Upper lobe of right lung (tissue), 1 donor: ENCODE results near the gene KCNQ5. TPM values are rescaled to one million over a fixed set of nuclear protein-coding genes. Genes with fewer than 3 reads are reported as not detected.

Experiments
- ATAC-seq: fragments of 200-7000 bp; cut with Tn5 transposase; one replicate; pipeline ENCODE4 v1.9.1; 2020; ENCODE audit warnings: mild to moderate bottlenecking, moderate library complexity
- DNase-seq: peaks from one replicate; pipeline ENCODE4 v3.0.0-alpha.2; 2020
- H3K27ac ChIP-seq: fragments of 200-600 bp; one replicate; pipeline ENCODE4 v1.8.0; 2022
- H3K27me3 ChIP-seq: fragments of 200-600 bp; one replicate; pipeline ENCODE4 v1.8.0; 2022; ENCODE audit warnings: mild to moderate bottlenecking
- H3K36me3 ChIP-seq: fragments of 200-600 bp; one replicate; pipeline ENCODE4 v1.8.0; 2022
- H3K4me1 ChIP-seq: fragments of 200-600 bp; one replicate; pipeline ENCODE4 v1.8.0; 2022
- H3K4me3 ChIP-seq: fragments of 200-600 bp; one replicate; pipeline ENCODE4 v1.8.0; 2022; ENCODE audit warnings: mild to moderate bottlenecking
- H3K9me3 ChIP-seq: fragments of 200-600 bp; one replicate; pipeline ENCODE4 v1.8.0; 2022
- intact Hi-C: fragments of 100-400 bp; cut with DNase I; formaldehyde crosslinking; loops from one replicate; pipeline ENCODE4 v1.11.0; 2022
- total RNA-seq: library from RNA; stranded (reverse); fragmentation: NEBNext Ultra II Directional; extraction: Animal tissue kit (Norgen Biotek cat#: 25700); gene quantifications from one replicate; pipeline ENCODE4 v1.2.1, GENCODE V29; 2021
- TF ChIP-seq, protein P1 (sequence below): fragments of 200-600 bp; IDR thresholded peaks from one replicate; pipeline ENCODE4 v1.8.0; 2022; ENCODE audit warnings: antibody characterized with exemption
- donor health status: DM: no; HTN: yes; CAD: no; lungs with severe emphysema.

The KCNQ5 gene
- total RNA-seq, 1 donor from 2014 or later = 1.3 TPM

- no peak overlapping the region for H3K27ac ChIP-seq
- DNase-seq (no peak), ATAC-seq (no peak)
- TF ChIP-seq, protein P1, sequence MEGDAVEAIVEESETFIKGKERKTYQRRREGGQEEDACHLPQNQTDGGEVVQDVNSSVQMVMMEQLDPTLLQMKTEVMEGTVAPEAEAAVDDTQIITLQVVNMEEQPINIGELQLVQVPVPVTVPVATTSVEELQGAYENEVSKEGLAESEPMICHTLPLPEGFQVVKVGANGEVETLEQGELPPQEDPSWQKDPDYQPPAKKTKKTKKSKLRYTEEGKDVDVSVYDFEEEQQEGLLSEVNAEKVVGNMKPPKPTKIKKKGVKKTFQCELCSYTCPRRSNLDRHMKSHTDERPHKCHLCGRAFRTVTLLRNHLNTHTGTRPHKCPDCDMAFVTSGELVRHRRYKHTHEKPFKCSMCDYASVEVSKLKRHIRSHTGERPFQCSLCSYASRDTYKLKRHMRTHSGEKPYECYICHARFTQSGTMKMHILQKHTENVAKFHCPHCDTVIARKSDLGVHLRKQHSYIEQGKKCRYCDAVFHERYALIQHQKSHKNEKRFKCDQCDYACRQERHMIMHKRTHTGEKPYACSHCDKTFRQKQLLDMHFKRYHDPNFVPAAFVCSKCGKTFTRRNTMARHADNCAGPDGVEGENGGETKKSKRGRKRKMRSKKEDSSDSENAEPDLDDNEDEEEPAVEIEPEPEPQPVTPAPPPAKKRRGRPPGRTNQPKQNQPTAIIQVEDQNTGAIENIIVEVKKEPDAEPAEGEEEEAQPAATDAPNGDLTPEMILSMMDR = no peak
- intact Hi-C loops = no loop called here
- no peaks in the 10 kb centered on the region for H3K27me3 ChIP-seq
- no peaks in the 10 kb centered on the region for H3K4me1 ChIP-seq
- no peaks in the 10 kb centered on the region for H3K36me3 ChIP-seq
- no peaks in the 10 kb centered on the region for H3K9me3 ChIP-seq
- no peak overlapping the region for H3K4me3 ChIP-seq
Observed at GRCh38 chr6:72650081-72650745, 28.3 kb downstream of the KCNQ5 start.

DNA sequence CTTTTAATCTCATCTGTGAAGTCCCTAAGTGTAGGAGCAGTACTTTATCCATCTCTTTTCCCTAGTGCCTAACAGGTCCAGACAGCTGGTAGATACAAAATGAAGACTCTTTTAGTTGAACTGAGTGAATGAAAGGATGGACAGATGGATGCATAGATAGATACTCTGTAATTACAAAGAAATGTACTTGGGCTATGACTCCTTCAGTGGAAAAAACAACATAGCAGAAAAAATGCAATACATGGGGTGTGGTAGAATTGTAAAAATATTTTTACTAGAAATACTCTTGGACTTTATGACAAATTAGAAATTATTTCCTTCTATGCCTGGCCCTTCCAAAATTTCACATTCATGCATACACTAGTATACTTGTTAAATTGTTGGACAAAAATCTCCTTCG is 29.3 kb downstream of the KCNQ5 start:
- no peak overlapping the region for H3K27ac ChIP-seq
- TF ChIP-seq, protein P1 = no peak
- ATAC-seq = no peak
- intact Hi-C loops = no loop called here
- no peaks in the 10 kb centered on the region for H3K36me3 ChIP-seq
- H3K9me3 ChIP-seq = no peaks in the 10 kb centered on the region
- no peaks in the 10 kb centered on the region for H3K4me1 ChIP-seq
- no peak for DNase-seq
- H3K4me3 ChIP-seq = no peak overlapping the region
- no peaks in the 10 kb centered on the region for H3K27me3 ChIP-seq

DNA sequence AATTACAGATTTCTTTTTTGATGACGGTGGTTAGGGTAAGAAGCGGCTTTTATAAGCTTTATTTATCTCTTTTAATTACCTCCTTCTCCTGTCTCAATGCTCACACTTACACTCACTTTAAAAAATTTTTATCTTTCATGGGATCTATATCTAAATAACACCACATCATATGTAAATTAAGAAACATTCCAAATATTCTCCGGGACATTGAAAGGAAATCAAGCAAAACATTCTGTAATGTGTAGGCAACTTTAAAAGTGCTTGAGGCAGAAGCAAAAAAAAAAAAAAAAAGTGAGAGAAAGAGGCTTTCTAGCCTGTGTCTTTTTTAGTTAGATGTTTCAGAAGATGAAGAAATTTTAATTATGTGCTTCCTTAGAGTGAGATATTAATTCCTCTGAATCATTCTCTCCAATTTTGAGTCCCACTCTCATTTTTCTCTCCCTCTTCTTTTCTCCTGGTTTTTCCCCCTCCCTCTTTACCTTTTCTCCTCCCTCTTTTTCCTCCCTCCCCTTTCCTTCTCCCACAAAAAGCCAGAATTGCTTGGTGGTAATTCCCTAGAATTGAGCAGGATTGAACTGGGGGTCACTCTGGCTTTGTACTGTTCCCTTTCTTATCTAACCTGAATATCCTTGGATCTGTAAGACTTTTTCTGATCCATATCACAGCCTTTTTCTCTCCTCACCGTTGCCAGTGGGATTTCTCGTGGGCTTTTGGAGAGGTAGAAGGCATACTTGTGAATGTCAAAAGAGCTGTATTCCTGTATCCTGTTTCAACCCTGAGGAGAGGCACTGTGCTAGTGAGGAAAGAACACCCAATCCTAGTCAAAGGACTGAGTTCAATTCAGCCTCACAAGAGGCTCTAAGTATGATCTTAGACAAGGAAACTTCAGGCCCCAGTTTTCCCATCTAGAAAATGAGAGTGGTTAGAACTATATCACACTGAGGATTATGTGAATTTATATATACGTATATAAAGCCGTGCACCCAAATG is 30.4 kb downstream of the KCNQ5 start:
- intact Hi-C loops = no loop called here
- Histone ChIP-seq H3K27ac (no peak overlapping the region), H3K4me1 (no peaks in the 10 kb centered on the region), H3K9me3 (no peaks in the 10 kb centered on the region), H3K36me3 (no peaks in the 10 kb centered on the region), H3K27me3 (no peaks in the 10 kb centered on the region), H3K4me3 (no peak overlapping the region)
- TF ChIP-seq, protein P1 = no peak
- DNase-seq (no peak), ATAC-seq (no peak)

GRCh38 chr6:72653026-72653425 is 31.2 kb downstream of the KCNQ5 start:
- ATAC-seq = no peak
- Histone ChIP-seq H3K9me3 (no peaks in the 10 kb centered on the region), H3K27ac (no peak overlapping the region), H3K36me3 (no peaks in the 10 kb centered on the region), H3K27me3 (no peaks in the 10 kb centered on the region), H3K4me3 (no peak overlapping the region), H3K4me1 (no peaks in the 10 kb centered on the region)
- no peak for DNase-seq
- intact Hi-C loops = no loop called here
- TF ChIP-seq, protein P1 = no peak

DNA sequence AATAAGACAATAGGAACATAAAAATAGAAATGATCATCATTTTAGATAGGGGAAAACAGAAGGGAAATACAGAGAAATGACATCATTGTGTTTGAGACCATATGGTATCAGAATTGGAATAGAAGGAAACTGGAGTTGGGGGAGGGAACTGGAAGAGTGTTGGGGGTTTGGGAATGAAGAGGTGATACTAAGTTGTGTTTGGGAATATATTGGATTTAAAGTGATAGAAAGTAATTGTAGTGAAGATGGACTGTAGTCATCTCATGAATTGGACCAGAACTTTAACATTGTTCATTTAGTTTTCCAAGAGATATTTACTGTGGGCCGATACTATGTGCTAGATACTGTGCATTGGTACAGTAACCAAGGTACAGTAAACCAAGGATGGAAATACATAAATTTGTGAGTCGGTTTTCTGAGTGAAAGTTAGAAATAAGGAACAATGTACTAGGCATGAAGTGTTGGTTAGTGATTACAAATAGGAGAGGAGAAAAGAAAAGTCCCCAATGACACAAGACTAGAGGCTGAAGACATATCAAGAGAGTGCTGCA is 32.3 kb downstream of the KCNQ5 start:
- H3K36me3 ChIP-seq = no peaks in the 10 kb centered on the region
- intact Hi-C loops = no loop called here

More for the DNA sequence above, 32.3 kb downstream of the KCNQ5 start:
- Histone ChIP-seq H3K27me3 (no peaks in the 10 kb centered on the region), H3K4me1 (no peaks in the 10 kb centered on the region), H3K4me3 (no peak overlapping the region), H3K27ac (no peak overlapping the region), H3K9me3 (no peaks in the 10 kb centered on the region)
- DNase-seq (no peak), ATAC-seq (no peak)
- TF ChIP-seq, protein P1 = no peak
